ENCODE data around the gene PHLDB2. TPM values are rescaled to one million over a fixed set of nuclear protein-coding genes. Genes with fewer than 3 reads are reported as not detected.
A peak's percentile ranks its signal among the peaks of the same experiment; 100 is the strongest.

Gene PHLDB2
- total and polyA plus RNA-seq, 12 donors, result 6.2 to 39.6 (median 13.9) TPM

GRCh38 chr3:111923095-111923771 lies 64.2 kb downstream of the PHLDB2 start:
- DNase-seq, result no peak
- Histone ChIP-seq H3K27me3 (no peaks in the 10 kb centered on the region), H3K27ac (no peak overlapping the region), H3K36me3 (replicated peaks in 1 of 2) (peaks cover 0 to 14% of the 10 kb centered on the region in 2 donors), H3K9me3 (replicated peaks in 1 of 3) (no peaks in the 10 kb centered on the region), H3K4me1 (replicated peaks in 1 of 2) (no peaks in the 10 kb centered on the region), H3K4me3 (no peak overlapping the region)
- intact Hi-C loops (cut with DNase I), result no loop called here
- 1 to 45% (median 32%) methylated on average over 2 of the region's 2 CpGs for WGBS, 4 donors
- no peak for TF ChIP-seq POLR2A (IDR thresholded peaks at IDR 0.05)
- TF ChIP-seq CTCF (IDR thresholded peaks at IDR 0.05), result no peak

GRCh38 chr3:111923806-111924205 lies 64.7 kb downstream of the PHLDB2 start:
- no peak for DNase-seq
- WGBS, 4 donors, result 0 to 100% (median 0%) methylated on average over 1 of the region's 1 CpG; no CpG with 5 or more reads in 1 of the 4 donors
- intact Hi-C loops (cut with DNase I), result no loop called here
- peaks cover 0 to 11% of the 10 kb centered on the region in 2 donors for H3K36me3 ChIP-seq (replicated peaks in 1 of 2)
- no peaks in the 10 kb centered on the region for H3K4me1 ChIP-seq (replicated peaks in 1 of 2)
- no peak for TF ChIP-seq POLR2A (IDR thresholded peaks at IDR 0.05)
- no peaks in the 10 kb centered on the region for H3K27me3 ChIP-seq
- no peak overlapping the region for H3K27ac ChIP-seq
- no peak overlapping the region for H3K4me3 ChIP-seq
- H3K9me3 ChIP-seq (replicated peaks in 1 of 3), result no peaks in the 10 kb centered on the region

GRCh38 chr3:111924283-111924682 lies 65.2 kb downstream of the PHLDB2 start:
- Histone ChIP-seq H3K36me3 (replicated peaks in 1 of 2) (peaks cover 0 to 7% of the 10 kb centered on the region in 2 donors), H3K4me1 (replicated peaks in 1 of 2) (no peaks in the 10 kb centered on the region), H3K27ac (no peak overlapping the region), H3K27me3 (no peaks in the 10 kb centered on the region), H3K9me3 (replicated peaks in 1 of 3) (no peaks in the 10 kb centered on the region), H3K4me3 (no peak overlapping the region)
- intact Hi-C loops (cut with DNase I), result no loop called here
- DNase-seq, result peak in 2 of 7 donors; percentile 15 to 17
- 74 to 78% (median 76%) methylated on average over 3 to 6 of the region's 6 CpGs for WGBS, 4 donors
- TF ChIP-seq CTCF (IDR thresholded peaks at IDR 0.05) (no peak), POLR2A (IDR thresholded peaks at IDR 0.05) (no peak)

GRCh38 chr3:111926266-111926676 lies 67.2 kb downstream of the PHLDB2 start:
- intact Hi-C loops (cut with DNase I), result no loop called here
- Histone ChIP-seq H3K4me3 (no peak overlapping the region), H3K27me3 (no peaks in the 10 kb centered on the region), H3K27ac (no peak overlapping the region), H3K9me3 (replicated peaks in 1 of 3) (no peaks in the 10 kb centered on the region), H3K36me3 (replicated peaks in 1 of 2) (peaks cover 0 to 6% of the 10 kb centered on the region in 2 donors), H3K4me1 (replicated peaks in 1 of 2) (no peaks in the 10 kb centered on the region)
- TF ChIP-seq CTCF (IDR thresholded peaks at IDR 0.05) (no peak), POLR2A (IDR thresholded peaks at IDR 0.05) (no peak)
- no peak for DNase-seq
- 25 to 28% (median 27%) methylated on average over 3 of the region's 3 CpGs for WGBS, 4 donors

GRCh38 chr3:111928613-111929012 lies 69.5 kb downstream of the PHLDB2 start:
- DNase-seq, result no peak
- WGBS, 4 donors, result 75 to 84% (median 80%) methylated on average over 2 of the region's 2 CpGs
- no peaks in the 10 kb centered on the region for H3K27me3 ChIP-seq
- no peak overlapping the region for H3K4me3 ChIP-seq
- H3K27ac ChIP-seq, result no peak overlapping the region
- H3K4me1 ChIP-seq (replicated peaks in 1 of 2), result no peaks in the 10 kb centered on the region
- H3K9me3 ChIP-seq (replicated peaks in 1 of 3), result no peaks in the 10 kb centered on the region
- intact Hi-C loops (cut with DNase I), result no loop called here
- TF ChIP-seq CTCF (IDR thresholded peaks at IDR 0.05), result no peak
- no peak for TF ChIP-seq POLR2A (IDR thresholded peaks at IDR 0.05)
- H3K36me3 ChIP-seq (replicated peaks in 1 of 2), result no peaks in the 10 kb centered on the region
